GM18499 (cell line): Measurements from ENCODE around the gene ATG5.
"Not testable (repeated sequence)": the region's sequence is repeated elsewhere in the genome, so short reads cannot be mapped to it uniquely, and the experiment has no call there.

Experiments
- ATAC-seq: cut with Tn5 transposase; IDR thresholded peaks from one replicate; pipeline ENCODE4 v1.9.1; 2021; ENCODE audit warnings: moderate number of reproducible peaks; ENCODE audit not compliant: insufficient read depth, unreplicated experiment

ATG5 gene

DNA sequence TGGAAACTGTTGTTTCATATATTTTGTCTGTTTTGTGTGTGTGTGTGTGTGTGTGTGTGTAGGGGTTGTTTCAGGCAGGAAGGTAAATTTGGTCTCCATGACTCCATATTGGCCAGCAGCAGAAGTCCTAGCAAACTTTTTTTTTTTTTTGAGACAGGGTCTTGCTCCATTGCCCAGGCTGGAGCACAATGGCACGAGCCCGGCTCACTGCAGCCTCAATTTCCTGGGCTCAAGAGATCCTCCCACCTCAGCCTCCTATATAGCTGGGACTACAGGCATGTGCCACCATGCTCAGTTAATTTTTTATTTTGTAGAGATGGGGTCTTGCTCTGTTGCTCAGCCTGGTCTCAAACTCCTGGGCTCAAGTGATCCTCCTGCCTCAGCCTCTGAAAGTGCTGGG is 163.7 kb downstream of the ATG5 start:
- no peak for ATAC-seq

DNA sequence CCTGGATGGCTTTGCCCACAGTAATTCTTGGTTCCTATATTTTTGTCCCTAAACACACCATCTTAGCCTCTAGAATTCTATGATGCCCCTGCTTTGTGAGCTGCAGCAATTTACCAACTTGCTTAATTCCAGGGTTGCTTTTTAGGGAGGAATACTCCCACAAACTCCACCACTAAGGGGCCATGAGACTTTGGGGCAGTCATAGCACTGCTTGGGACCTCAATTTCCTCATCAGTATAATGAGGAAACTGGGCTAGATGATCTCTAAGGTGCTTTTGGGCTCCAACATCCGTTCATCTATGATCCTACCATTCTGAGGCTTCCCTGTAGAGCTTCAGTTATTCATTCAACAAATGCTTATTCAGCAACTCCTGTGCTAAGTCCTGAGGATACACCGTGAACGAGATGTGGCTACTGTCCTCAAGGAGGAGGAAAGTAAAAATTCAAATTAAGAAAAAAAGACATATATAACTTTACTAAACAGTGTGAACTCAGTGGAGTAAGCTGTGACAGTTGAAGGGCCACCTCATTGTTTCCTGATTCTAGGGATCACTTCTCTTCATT is 164.2 kb downstream of the ATG5 start:
- ATAC-seq, result no peak

DNA sequence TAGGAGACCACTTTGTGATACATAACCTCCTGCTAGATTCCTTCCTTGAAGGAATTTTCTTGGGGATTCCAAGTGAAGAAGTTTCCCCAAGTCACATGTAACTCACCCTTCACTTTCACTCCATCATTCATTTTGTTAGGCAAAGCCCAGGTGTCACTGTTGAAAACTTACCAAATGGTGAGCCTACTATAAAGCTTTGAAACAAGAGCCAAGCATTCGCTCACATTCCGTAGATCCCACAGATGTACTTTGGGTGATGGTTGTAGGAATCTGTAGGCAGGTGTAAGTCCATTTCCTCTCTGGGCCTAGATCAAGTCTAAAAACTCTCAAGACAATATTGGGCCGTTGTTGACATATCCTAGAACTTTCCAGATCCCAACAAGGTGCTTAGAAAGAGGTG is 165.4 kb downstream of the ATG5 start:
- no peak for ATAC-seq

DNA sequence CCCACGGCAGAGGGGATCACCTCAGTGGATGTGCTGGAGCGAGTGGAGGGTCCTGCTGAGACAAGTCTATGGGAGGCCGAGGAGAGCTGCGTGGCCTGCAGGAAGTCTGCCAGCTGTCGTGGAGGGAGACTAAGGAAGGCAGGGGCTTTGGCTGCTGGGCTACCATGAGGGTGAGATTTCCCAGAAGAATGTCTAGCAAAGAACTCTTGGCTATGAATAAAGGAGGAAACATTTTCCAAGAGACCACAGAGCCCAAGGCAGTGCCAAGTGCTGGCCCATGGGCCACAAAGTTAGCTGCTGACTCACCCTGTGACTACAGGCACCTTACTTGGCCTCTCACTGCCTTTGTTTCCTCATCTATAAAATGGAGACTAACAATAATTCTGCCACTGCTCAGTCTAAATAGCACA is 166.0 kb downstream of the ATG5 start:
- no peak for ATAC-seq

DNA sequence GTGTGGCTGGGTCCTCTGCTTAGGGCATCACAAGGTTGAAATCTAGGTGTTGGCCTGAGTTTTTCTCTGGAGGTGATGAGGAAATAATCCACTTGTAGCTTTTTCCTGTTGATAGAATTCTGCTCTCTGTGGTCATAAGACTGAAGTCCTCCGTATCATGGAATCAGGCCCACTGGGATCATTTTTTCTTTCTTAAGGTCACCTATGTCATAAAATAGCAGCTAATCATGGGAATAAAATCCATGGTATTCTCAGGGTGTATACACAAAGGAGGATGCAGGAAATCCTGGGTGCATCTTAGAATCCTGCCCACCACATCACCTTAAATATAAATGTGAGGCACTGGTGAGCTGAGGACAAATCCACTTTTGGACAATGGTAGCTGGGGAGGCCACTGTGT is 166.7 kb downstream of the ATG5 start:
- no peak for ATAC-seq

DNA sequence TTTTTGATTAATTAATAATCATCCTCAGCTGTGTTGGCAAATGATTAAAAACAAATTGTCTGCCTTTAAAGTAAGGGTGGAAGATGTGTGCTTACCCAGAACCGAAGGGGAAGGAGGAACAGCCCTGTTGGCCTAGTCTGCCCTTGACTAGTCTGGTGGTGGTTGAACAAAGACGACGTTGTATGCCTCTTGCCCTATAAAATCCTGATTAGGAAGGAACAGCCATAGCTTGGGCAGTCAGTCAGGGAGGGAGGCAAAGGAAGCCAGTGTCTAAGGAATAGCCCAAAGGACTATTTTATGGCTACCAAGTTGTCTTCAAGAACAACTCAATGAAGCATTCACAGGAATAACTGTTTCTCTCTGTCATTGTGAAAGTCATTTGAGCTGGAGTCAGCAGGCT is 168.7 kb downstream of the ATG5 start:
- no peak for ATAC-seq

DNA sequence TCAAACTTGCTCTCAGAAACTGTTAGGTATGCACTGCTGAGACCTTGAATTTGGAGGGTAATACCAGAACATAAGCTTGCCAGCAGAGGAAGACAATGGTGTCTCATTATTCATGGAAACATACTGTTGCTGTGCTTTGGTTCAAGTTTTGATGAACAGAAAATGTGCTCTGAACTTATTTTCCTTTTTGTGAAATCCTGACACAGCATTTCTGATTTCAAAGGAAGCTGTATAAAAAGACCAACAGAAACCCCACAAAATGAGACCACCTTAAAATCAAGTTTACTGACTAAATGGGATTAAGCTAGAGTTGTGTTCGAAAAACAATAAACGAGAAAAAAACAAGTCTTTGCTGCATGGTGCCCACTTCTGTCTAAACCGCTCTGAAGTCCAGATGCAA is 169.1 kb downstream of the ATG5 start:
- ATAC-seq, result no peak

DNA sequence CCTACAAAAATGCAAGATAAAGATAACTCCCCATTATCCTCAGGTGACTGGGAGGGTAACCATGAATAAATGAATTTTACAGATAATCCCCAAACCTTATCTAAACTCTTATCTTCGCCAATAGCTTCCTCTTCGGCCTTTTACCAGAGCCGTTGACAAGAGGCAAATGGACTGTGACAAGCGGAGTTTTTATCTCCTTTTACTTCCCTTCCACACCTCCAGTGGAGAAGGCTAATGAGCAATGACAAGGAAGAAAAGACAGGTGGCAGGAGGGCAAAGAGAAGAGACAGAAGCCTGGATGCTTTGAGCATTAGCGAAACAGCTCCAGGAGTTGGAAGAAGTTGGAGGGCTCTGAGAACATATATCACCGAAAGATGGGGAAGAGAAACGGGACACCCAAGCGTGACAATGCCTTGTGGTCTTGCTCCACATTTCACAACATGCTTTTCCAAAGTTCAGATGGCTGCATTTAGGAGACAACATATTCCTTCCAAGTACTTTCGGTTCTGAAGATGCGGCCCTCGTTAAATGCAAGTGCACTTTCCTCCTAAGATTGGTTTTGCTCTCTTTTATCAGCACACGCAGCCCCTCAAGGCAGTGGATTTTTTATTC is 170.2 kb downstream of the ATG5 start:
- no peak for ATAC-seq

DNA sequence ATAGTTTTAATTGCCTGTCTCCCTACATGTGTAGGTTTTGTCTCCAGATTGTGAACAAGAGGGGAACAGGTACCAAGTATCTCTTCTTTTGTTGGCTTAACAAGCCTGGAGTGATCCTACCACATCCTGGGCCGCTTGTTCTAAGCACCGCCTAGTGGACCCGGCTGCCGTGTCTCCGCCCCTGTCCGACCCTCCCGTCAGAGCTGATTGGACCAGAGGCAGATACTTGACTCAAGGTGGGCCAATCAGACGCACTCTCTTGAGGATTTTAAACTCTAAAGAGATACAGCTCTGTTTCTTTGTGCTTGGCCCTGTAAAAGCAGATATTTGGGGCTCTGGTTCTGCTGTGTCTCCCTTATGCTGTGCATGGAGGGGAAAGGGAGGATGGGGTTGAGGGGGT is 171.2 kb downstream of the ATG5 start:
- no peak for ATAC-seq

DNA sequence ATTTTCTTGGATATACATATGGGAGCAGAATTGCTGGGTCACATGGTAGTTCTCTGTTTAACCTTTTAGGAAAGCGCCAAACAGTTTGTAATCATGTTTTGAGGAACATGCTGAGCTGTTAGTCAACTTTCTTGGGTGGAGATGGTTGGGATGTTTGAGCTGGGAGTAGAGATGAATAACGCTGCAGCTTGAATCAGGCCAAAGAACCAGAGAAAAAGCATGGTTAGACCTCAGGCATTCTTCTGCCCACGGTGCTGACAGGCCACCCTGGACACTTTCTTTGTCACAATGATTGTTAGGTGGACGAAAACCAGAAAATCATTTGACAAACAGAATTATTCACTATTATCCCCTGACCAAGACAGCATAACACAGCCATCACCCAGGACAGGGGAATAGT is 172.6 kb downstream of the ATG5 start:
- ATAC-seq, result no peak

DNA sequence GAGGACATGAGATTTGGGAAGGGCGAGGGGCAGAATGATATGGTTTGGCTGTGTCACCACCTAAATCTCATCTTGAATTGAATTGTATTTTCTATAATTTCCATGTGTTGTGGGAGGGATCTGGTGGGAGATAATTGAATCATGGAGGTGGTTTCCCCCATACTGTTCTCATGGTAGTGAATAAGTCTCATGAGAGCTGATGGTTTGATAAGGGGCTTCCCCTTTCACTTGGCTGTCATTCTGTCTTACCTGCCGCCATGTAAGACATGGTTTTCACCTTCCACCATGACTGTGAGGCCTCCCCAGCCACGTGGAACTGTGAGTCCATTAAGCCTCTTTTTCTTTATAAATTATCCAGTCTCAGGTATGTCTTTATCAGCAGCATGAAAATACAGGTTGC is 173.1 kb downstream of the ATG5 start:
- not testable (repeated sequence) for ATAC-seq

DNA sequence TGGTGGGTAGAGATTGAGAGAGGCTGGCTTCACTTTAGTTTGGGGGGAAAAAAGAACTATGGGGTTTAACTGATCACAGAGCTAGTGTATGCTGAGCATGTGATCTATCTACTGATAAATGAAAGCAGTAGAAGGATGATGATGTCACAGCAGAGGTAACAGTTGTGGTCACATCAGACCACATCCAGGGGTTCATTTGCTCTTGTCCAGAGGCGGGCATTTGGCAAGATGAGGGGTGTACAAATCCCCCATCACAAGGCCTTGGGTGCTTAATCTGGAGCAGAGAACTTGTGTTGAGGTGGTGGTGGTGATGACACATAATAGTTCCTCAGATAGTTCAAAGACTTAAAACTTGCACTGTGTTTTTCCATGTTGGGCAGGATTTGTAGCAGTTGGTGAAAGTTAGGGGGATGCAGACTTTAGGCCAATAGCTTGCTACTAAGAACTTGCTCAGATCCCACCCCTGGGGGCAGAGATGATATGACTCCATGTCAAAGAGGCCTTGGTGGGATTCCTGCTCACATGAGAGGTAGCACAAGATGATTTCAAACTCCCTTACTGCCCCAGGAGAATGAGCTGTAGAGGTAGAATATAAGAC is 176.0 kb downstream of the ATG5 start:
- no peak for ATAC-seq

DNA sequence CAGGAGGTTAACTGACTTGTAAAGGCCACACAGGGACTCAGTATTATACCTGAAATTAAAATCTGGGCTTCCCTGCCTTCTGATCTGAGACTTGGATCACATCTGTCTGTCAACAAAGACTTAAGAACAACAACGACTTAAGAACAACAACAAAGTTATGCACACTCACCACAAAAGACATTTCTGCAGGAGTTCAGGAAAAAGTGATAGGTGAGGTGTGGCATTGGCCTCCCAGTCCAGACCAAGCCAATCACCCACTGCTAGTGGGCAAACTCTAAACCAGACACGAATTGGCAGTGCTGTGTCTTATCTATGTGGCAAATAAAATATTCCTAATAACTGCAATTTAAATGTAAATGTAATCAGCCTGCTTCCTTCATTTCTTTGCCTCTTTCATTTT is 178.1 kb downstream of the ATG5 start:
- ATAC-seq, result no peak

DNA sequence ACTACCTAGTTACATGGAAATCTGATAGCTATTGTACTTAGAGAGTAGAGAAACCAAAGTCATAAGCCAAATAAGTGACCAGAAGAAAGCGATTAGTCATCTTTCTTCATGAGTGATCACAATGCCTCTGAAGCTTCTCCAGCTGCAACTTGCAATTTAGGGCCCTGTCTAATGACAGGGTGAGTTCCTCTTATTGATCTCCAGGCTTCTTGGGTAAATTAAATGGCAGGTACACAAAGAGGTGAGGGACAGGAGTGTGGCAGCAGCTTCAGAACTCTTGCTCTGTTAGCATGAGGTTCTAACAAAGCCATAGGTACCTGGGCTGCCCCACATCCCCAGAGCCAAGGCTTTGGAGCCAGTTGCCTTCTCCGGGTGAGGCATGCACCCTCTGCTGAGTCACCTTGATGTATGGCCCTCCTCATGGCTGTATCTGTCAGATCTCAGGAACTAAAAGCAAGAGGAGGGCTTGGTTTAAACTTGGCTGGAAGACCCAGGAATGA is 178.7 kb downstream of the ATG5 start:
- ATAC-seq, result peak; percentile 50

DNA sequence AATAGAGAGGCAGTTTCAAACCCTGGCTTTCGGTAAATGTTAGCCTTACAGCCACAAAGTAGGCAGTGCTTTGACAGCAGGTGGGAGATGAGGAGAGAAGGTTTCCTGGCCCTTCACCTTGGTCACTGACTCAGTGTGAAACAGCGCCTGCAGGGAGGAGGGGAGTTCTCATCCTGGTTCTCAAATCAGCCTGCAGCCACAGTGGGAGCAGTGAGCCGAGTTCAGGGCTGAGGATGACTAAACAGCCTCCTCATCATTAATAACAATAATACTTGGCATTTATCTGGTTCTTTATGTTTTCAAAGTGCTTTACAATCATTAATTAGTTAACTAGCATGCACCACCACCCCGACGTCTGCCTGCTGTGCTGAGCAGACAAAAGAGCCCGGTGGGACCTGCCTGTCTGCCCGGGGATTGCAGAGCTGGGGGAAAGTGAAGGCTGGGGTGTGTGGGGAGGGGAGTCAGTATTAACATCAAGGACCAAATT is 179.8 kb downstream of the ATG5 start:
- no peak for ATAC-seq

DNA sequence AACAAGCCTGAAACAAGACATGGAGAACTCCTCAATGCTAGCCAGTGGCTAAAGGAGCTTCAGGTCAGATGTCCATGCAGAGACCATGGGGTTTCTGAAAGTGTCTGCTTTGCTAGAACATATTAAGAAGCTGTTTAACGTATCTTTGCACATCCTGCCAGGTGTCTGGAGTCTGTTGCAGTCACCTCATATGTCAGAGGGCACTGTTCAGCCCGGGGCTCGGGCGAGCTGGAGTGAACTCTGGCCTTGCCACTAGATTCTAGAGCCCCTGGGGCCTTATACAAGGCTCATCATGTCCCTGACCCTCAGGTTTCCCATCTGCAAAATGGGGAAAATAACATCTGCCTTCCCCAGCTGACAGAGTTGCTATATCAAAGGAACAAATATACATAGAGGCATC is 180.4 kb downstream of the ATG5 start:
- no peak for ATAC-seq

DNA sequence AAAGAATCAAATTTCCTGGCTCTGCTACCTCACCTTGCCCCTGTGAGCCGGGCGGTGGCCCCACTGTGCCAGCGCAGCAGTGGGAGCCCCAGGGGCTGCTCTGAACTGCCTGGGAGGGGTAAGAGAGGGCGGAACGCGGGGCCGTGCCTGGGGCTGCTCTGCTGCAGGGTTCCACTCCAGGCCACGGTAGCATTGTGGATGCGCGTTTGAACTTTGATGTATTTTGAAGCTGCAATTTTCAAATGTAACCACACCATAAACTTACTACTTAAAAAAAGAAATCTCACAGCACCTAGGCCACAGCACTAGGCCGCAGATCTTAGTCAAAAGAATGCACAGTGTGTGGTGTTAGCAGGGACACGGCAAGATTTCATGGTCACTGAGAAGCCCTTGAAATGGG is 181.9 kb downstream of the ATG5 start:
- ATAC-seq, result no peak

DNA sequence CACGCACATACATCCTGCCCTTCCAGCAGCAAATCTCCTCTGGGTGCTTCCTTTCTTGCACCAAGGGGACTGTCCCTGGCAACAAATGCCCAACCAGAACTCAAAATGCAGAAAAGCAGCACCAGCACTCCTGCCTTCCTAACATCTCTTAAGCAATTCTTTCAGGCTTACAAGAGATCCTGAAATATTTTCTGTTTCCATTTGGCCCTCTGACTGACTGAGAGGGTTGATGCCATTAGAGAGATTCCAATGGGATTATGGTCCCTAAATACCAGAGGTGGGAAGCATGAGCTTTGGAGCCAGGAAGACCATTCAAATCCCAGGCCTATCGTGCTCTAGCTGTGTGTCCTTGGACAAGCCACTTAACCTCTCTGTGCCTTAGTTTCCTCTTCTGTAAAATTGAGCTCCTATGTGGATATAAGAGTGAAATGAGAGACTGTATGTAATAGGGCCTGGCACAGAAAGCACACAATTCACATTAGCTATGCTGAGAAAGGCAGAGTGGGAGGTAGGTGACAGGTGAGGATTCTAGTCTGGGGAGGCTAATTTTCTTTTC is 182.6 kb downstream of the ATG5 start:
- no peak for ATAC-seq

DNA sequence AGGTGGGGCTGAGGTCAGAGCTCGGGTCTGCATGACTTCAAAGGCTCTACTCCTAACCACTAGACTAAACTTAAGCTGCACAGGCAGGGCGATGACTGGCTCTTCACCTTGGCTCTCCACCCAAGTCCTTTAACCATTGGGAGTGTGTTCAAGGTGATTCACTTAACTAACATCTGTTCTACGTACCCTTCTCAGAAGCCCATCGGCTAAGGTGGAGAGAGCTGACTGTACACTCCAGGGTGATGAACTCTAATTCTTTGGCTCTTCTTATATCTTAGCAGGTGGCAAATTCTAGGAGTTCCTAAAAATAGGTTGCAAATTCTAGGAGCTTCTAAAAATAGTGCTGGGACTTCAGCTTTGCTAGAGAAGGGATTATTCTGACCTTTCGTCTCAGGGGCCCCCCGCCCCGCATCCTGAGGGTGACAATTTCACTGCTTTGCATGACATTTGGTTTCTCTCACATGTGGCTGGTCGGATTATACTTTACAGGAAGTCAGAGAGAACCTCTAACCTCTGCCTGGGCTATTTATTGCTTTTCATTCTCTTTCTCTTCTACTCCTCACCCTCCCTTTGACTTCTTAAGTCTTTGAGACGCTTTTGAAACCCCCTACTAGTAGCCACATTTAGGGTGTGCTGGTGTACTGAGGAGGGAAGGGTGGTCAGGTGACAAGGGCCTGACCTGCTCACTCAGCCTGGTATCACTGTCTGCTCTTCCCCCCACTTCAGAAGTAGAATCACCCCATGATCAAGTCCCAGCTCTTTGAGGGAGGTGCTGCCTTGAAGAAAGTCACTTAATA is 183.9 kb downstream of the ATG5 start:
- peak; percentile 79 for ATAC-seq

DNA sequence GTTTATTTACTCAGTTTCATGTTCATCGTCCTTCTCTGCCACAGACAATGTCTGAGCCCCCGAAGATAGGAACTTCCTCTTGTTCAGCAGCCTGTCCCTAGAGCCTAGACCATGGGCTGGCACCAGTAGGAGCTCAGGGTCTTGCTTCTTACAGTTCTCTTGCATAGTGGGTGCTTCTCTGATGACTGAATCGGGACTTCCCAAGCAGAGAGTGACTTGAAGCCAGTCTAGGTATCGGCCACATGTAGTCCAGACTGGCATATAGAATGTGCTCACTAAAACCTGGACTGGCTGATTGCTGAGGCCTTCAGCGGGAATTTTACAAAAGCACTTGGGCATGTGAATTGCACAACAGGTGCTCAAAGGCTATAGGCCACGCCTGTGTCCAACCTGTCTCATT is 187.4 kb downstream of the ATG5 start:
- no peak for ATAC-seq

DNA sequence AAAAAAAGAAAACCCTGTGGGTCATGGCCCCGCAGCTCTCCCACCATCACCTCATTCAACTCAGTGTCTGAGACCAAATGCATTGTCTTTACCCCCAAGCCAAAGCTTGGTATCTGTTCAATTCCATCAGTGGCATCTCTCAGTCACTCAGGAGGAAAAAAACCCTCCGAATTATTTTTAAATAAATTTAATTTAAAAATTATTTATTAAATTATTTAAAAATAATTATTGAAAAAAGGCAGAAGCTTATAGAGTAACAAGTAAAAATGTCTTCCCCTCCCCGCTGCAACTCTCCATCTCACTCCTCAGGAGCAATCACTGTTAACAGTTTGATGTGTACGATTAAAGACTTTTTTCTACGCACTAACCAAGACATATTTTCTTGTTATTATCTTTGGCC is 188.7 kb downstream of the ATG5 start:
- no peak for ATAC-seq
